Measurements from ENCODE around the gene CCR7. TPM values are rescaled to one million over a fixed set of nuclear protein-coding genes. Genes with fewer than 3 reads are reported as not detected.
"Not testable (repeated sequence)": the region's sequence is repeated elsewhere in the genome, so short reads cannot be mapped to it uniquely, and the experiment has no call there.

Gene CCR7
- total RNA-seq, 4 donors from 2014 or later, result 0.37 to 1.9 TPM; not detected in 2

GRCh38 chr17:40547079-40547784 is 18.0 kb downstream of the CCR7 start:
- TF ChIP-seq, protein P1, sequence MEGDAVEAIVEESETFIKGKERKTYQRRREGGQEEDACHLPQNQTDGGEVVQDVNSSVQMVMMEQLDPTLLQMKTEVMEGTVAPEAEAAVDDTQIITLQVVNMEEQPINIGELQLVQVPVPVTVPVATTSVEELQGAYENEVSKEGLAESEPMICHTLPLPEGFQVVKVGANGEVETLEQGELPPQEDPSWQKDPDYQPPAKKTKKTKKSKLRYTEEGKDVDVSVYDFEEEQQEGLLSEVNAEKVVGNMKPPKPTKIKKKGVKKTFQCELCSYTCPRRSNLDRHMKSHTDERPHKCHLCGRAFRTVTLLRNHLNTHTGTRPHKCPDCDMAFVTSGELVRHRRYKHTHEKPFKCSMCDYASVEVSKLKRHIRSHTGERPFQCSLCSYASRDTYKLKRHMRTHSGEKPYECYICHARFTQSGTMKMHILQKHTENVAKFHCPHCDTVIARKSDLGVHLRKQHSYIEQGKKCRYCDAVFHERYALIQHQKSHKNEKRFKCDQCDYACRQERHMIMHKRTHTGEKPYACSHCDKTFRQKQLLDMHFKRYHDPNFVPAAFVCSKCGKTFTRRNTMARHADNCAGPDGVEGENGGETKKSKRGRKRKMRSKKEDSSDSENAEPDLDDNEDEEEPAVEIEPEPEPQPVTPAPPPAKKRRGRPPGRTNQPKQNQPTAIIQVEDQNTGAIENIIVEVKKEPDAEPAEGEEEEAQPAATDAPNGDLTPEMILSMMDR (IDR thresholded peaks at IDR 0.05), result no peak
- ATAC-seq (ENCODE audit: low FRiP score) (no peak), DNase-seq (ENCODE audit: low spot score) (no peak)

DNA sequence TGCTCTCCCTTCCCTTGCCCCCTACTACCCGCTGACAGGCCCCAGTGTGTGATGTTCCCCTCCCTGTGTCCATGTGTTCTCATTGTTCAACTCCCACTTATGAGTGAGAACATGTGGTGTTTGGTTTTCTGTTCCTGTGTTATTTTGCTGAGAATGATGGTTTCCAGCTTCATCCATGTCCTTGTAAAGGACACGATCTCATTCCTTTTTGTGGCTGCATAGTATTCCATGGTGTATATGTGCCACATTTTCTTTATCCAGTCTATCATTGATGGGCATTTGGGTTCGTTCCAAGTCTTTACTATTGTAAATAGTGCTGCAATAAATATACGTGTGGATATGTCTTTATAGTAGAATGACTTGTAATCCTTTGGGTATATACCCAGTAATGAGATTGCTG is 18.8 kb downstream of the CCR7 start:
- DNase-seq (ENCODE audit: low spot score); ATAC-seq (ENCODE audit: low FRiP score): not testable (repeated sequence)

DNA sequence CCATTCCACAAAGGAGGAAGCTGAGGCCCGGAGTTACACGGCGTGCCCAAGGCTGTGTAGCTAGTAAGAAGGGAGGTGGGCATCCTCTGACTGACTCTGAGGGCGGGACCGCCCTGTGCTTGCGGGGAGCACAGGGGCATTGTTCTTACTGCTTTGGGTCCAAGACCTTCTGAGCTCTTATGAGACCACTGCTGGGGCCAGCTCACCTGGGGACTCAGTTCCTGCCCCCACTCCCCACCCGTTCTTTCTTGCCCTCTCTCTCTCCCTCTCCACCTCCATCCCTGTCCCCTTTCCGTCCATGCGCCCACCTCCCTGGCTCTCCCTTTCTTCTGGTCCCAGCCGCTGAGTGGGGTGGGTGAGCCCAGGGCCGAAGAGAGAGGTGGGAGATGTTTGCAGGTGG is 19.6 kb downstream of the CCR7 start:
- no peak for ATAC-seq (ENCODE audit: low FRiP score)
- DNase-seq (ENCODE audit: low spot score), result no peak
- TF ChIP-seq, protein P1 (IDR thresholded peaks at IDR 0.05), result no peak

GRCh38 chr17:40542558-40543411 is 22.5 kb downstream of the CCR7 start:
- TF ChIP-seq, protein P1 (IDR thresholded peaks at IDR 0.05), result no peak
- ATAC-seq (ENCODE audit: low FRiP score), result peak; percentile 95
- DNase-seq (ENCODE audit: low spot score), result peak; percentile 78

- no peak for ATAC-seq (ENCODE audit: low FRiP score)
- TF ChIP-seq, protein P1 (IDR thresholded peaks at IDR 0.05), result no peak
- DNase-seq (ENCODE audit: low spot score), result no peak
Measured at GRCh38 chr17:40541873-40542557, 23.3 kb downstream of the CCR7 start.

DNA sequence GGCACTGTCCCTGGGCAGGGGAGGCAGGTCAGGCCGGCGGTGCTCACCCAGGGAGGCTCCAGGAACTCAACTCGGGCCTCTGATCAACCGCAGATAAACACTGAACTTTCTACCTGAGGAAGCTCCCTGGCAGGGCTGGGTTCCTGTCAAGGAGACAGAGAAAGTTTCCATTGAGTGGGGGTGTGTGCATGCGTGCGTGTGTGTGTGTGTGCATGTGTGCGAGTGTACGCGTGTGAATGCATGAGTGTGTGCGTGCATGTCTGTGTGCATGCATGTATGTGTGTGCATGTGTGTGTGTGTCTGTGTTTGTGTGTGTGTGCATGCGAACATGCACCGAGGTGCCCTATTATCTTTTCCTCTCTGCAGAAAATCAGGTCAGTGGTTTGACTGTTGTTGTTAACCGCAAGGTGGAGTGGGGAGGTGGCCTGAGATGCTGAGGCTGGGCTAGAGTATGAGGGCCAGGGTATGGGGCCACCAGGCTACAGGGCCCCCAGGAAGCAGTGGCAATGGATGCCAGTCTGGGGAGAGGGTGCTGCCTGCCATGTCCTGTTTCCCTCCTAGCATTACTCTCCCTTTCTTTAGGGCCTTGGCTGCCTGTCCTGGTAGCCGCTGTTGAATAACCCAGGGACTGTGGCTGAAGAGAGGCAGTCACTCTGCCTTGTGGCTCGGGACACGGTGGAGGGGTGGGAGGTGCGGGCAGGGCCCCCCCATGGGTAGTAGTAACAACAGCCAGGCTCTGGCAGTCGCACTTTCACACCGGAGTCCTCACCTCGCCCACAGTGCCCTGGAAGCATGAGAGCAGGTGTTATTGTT is 24.0 kb downstream of the CCR7 start:
- TF ChIP-seq, protein P1 (IDR thresholded peaks at IDR 0.05), result no peak
- no peak for DNase-seq (ENCODE audit: low spot score)
- ATAC-seq (ENCODE audit: low FRiP score), result no peak
